Nephron progenitor cell (in vitro differentiated cells): ENCODE data around the gene MARS1.

Experiments used
- DNase-seq: peaks from one replicate; pipeline ENCODE4 v3.0.0; 2021
- H3K27ac Mint-ChIP-seq: 2 replicates; pipeline ENCODE4 v1.8.0; 2021; ENCODE audit warnings: mild to moderate bottlenecking, moderate library complexity, mixed read lengths
- H3K27me3 Mint-ChIP-seq: 2 replicates; pipeline ENCODE4 v1.8.0; 2021; ENCODE audit warnings: mild to moderate bottlenecking, low read depth, mixed read lengths; ENCODE audit not compliant: poor library complexity
- H3K36me3 Mint-ChIP-seq: 2 replicates; pipeline ENCODE4 v1.8.0; 2021; ENCODE audit warnings: low read depth, mixed read lengths
- H3K4me1 Mint-ChIP-seq: 2 replicates; pipeline ENCODE4 v1.8.0; 2021; ENCODE audit warnings: mixed read lengths
- H3K4me3 Mint-ChIP-seq: 2 replicates; pipeline ENCODE4 v1.8.0; 2021; ENCODE audit warnings: mild to moderate bottlenecking, moderate library complexity, mixed read lengths
- H3K9me3 Mint-ChIP-seq: 2 replicates; pipeline ENCODE4 v1.8.0; 2021; ENCODE audit warnings: mild to moderate bottlenecking, moderate library complexity, mixed read lengths
- CTCF ChIP-seq: fragments of 200-600 bp; sonication (generic); IDR thresholded peaks from 2 replicates; pipeline ENCODE4 v1.5.0; 2021; ENCODE audit warnings: antibody characterized with exemption

MARS1 gene

DNA sequence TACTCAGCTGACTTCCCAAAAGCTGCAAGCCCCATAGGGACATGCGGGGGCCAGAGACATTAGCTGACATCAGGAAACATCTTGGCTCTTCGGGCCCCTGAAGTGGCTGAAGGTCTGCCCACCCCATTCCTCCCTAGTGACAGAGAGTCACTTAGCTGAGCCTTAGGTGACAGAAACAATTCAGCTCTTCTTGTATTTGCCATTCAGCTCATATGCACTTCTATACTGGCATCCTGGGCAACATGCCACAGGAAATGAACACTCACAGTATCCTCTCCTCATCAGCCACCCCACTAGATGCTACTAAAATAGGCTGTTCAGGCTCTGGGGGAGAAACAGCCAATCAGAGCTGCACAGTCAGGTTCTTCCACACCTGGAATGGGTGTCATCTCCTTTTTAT is 55.7 kb downstream of the MARS1 start:
- DNase-seq = no peak
- TF ChIP-seq CTCF = no peak
- Mint-ChIP-seq H3K4me1 (peaks cover 42% of the 10 kb centered on the region), H3K27ac (no peak overlapping the region), H3K27me3 (peaks cover 17% of the 10 kb centered on the region), H3K9me3 (no peaks in the 10 kb centered on the region), H3K4me3 (no peak overlapping the region), H3K36me3 (peaks cover 10% of the 10 kb centered on the region)

- no peak for TF ChIP-seq CTCF
- DNase-seq = no peak
- H3K4me1 Mint-ChIP-seq = peaks cover 37% of the 10 kb centered on the region
- H3K27me3 Mint-ChIP-seq = peaks cover 40% of the 10 kb centered on the region
- H3K9me3 Mint-ChIP-seq = no peaks in the 10 kb centered on the region
- H3K36me3 Mint-ChIP-seq = peaks cover 3% of the 10 kb centered on the region
- peak overlapping the region; percentile 98 for H3K4me3 Mint-ChIP-seq
- no peak overlapping the region for H3K27ac Mint-ChIP-seq
Measured at GRCh38 chr12:57545809-57546437, 58.1 kb downstream of the MARS1 start.

- no peaks in the 10 kb centered on the region for H3K36me3 Mint-ChIP-seq
- peak within 1 kb of the TSS; percentile 29 for H3K27ac Mint-ChIP-seq
- no peak for TF ChIP-seq CTCF
- peak; percentile 90 for DNase-seq
- H3K4me1 Mint-ChIP-seq = peaks cover 37% of the 10 kb centered on the region
- peak within 1 kb of the TSS; percentile 98 for H3K4me3 Mint-ChIP-seq
- no peaks in the 10 kb centered on the region for H3K9me3 Mint-ChIP-seq
- H3K27me3 Mint-ChIP-seq = peaks cover 47% of the 10 kb centered on the region
Measured at GRCh38 chr12:57546438-57547287, 58.8 kb downstream of the MARS1 start, which contains the start of gene DCTN2. Gene DCTN2 (minus strand): TSS chr12:57547192. CDS start chr12:57547063, 129 bp downstream.

DNA sequence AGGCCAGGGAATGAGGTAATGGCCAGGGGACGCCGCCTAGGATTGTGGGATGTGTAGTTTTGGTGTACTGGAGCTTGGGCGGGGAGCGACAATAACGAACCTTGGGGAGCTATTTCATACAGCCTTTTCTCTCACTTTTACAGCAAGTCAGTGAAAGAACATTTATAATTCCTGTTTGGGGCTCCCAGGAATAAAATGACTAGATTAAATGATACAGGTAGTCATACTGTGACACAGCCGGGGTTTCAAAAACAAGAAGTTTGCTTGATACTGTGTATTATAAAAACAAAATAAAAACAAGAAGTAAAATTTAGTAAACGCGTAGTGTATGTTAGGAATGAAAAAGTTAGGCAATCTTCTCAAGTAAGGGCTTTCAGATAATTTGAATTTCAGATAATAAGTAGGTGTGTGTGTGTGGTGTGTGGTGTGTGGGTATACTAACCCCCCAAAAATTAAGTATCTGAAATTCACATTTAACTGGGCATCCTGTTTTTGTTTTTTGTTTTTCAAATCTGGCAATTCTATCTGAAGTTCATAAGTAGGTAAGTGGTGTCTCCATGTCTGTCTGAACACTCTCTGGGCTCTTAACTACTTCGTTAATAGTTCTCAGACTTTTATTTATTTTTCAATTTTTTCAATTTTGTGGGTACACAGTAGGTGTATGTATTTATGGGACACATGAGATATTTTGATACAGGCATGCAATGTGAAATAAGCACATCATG is 59.6 kb downstream of the MARS1 start:
- H3K36me3 Mint-ChIP-seq = no peaks in the 10 kb centered on the region
- H3K27me3 Mint-ChIP-seq = peaks cover 54% of the 10 kb centered on the region
- H3K4me1 Mint-ChIP-seq = peaks cover 45% of the 10 kb centered on the region

GRCh38 chr12:57548013-57548315 is 60.1 kb downstream of the MARS1 start:
- DNase-seq = no peak
- H3K27ac Mint-ChIP-seq = no peak overlapping the region
- H3K27me3 Mint-ChIP-seq = peaks cover 56% of the 10 kb centered on the region
- H3K4me1 Mint-ChIP-seq = peaks cover 50% of the 10 kb centered on the region
- no peaks in the 10 kb centered on the region for H3K36me3 Mint-ChIP-seq
- H3K4me3 Mint-ChIP-seq = no peak overlapping the region
- TF ChIP-seq CTCF = no peak
- H3K9me3 Mint-ChIP-seq = no peaks in the 10 kb centered on the region

More for the DNA sequence above, 59.6 kb downstream of the MARS1 start:
- TF ChIP-seq CTCF = no peak
- no peak overlapping the region for H3K27ac Mint-ChIP-seq
- DNase-seq = no peak
- H3K4me3 Mint-ChIP-seq = peak overlapping the region; percentile 98
- no peaks in the 10 kb centered on the region for H3K9me3 Mint-ChIP-seq
